CD4-positive, alpha-beta T cell (primary cell): Measurements from ENCODE around the gene OLFM2. TPM values are rescaled to one million over a fixed set of nuclear protein-coding genes. Genes with fewer than 3 reads are reported as not detected.

Experiments
- ATAC-seq: fragments of 200-7000 bp; cut with Tn5 transposase; one replicate; pipeline ENCODE4 v1.10.0; 2022; ENCODE audit warnings: mild to moderate bottlenecking; ENCODE audit not compliant: poor library complexity
- CTCF ChIA-PET: fragments of 350-600 bp; sonication (Branson Sonifier 250); formaldehyde crosslinking; loops from one replicate; lab custom pipeline; 2021; ENCODE audit warnings: antibody characterized with exemption, inconsistent platforms; lab: Charles Lee
- POLR2A ChIA-PET: fragments of 350-600 bp; sonication (Branson Sonifier 250); formaldehyde crosslinking; loops from one replicate; lab custom pipeline; 2021; ENCODE audit warnings: antibody characterized with exemption, inconsistent platforms; lab: Charles Lee
- DNase-seq, 14 experiments: peaks; one replicate each; pipeline ENCODE4 v3.0.0-alpha.2; 2013 to 2020; ENCODE audit warnings: mixed read lengths in 2 of 14
- H3K27ac ChIP-seq, 2 donors: one replicate each; pipeline versions ENCODE4 v1.5.1 to v1.7.0; 2013; ENCODE audit warnings: low read length in 2 of 2, low read depth in 1 of 2, mild to moderate bottlenecking in 1 of 2
- H3K27me3 ChIP-seq, 2 experiments: 1 replicate in 1 of 2; 2 replicates in 1 of 2; pipeline versions ENCODE4 v1.6.1 to v1.7.0; 2013; ENCODE audit warnings: low read length in 2 of 2, control low read depth in 1 of 2, mild to moderate bottlenecking in 1 of 2, moderate library complexity in 1 of 2; ENCODE audit not compliant: insufficient read depth in 2 of 2, control insufficient read depth in 1 of 2
- H3K36me3 ChIP-seq: one replicate; pipeline ENCODE4 v1.6.1; 2013; ENCODE audit warnings: low read length, control low read depth; ENCODE audit not compliant: insufficient read depth
- H3K4me1 ChIP-seq: one replicate; pipeline ENCODE4 v1.6.1; 2013; ENCODE audit warnings: low read length, control low read depth; ENCODE audit not compliant: insufficient read depth
- H3K4me3 ChIP-seq: one replicate; pipeline ENCODE4 v1.5.1; 2013; ENCODE audit warnings: mild to moderate bottlenecking, low read length, moderate library complexity
- H3K9me3 ChIP-seq, 2 experiments: 1 replicate in 1 of 2; 2 replicates in 1 of 2; pipeline versions ENCODE4 v1.6.1 to v1.7.0; 2013; ENCODE audit warnings: low read length in 2 of 2, mild to moderate bottlenecking in 2 of 2, control low read depth in 1 of 2, moderate library complexity in 1 of 2; ENCODE audit not compliant: control insufficient read depth in 1 of 2, insufficient read depth in 1 of 2
- H3K27ac Mint-ChIP-seq: one replicate; pipeline ENCODE4 v1.8.0; 2020; ENCODE audit warnings: mixed read lengths
- H3K27me3 Mint-ChIP-seq: one replicate; pipeline ENCODE4 v1.8.0; 2021; ENCODE audit warnings: mixed read lengths
- H3K36me3 Mint-ChIP-seq: one replicate; pipeline ENCODE4 v1.8.0; 2021; ENCODE audit warnings: low read depth, mixed read lengths
- H3K4me1 Mint-ChIP-seq: one replicate; pipeline ENCODE4 v1.8.0; 2021; ENCODE audit warnings: low read depth, mixed read lengths
- H3K4me3 Mint-ChIP-seq: one replicate; pipeline ENCODE4 v1.8.0; 2020; ENCODE audit warnings: mild to moderate bottlenecking, mixed read lengths
- H3K9me3 Mint-ChIP-seq: one replicate; pipeline ENCODE4 v1.8.0; 2020; ENCODE audit warnings: mixed read lengths
- intact Hi-C, 2 experiments: fragments of 100-400 bp; cut with DNase I in 1 of 2; cut with micrococcal nuclease in 1 of 2; formaldehyde crosslinking; loops; one replicate each; pipeline versions ENCODE4 v1.15.1 to v1.9.0; 2023 to 2025; cut with DNase I, micrococcal nuclease
- total RNA-seq, 174 experiments: library from RNA in 2 of 174; stranded (reverse) in 2 of 174; gene quantifications; one replicate each; pipeline ENCODE4 v1.2.3 and lab custom pipeline; 2021 to 2026
- TF ChIP-seq, protein P1 (sequence below): fragments of 200-600 bp; IDR thresholded peaks from one replicate; pipeline ENCODE4 v1.8.0; 2022; ENCODE audit warnings: antibody characterized with exemption, mild to moderate bottlenecking

Gene OLFM2
- total RNA-seq, 2 experiments from 2014 or later = 4.1 to 4.8 TPM

DNA sequence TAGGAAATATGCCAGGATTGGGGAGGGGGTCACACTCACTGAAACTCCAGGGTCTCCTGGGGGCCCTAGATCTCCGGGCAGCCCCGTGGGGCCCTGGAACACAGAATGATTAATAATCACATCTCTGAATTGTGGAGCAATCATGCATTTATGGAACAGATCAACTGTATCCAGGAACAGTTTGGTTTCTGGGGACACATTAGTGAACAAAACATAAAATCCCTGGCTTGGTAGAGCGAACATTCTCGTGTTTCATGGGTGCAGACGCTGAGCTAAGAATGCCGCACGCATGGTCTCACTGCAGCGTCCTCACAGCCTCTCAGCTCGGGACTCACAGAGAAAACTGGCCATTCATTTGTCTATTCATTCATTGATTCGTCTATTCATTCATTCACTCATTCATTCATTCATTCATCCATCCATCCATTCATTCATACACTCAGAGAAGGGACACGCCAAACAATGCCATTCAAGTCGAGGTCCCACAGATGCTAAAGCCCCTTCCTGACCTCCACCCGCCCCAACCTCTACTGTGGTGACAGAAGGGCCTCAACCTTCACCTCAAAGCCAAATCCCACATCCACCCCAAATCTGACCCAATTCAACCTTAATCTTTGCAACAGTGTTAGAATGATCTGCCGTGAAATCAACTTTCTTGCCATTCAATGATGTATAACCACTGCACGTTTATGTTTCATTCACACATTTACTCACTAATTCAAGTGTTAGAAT, 35.0 kb upstream of the OLFM2 start:
- intact Hi-C loops = no loop called here
- peaks cover 6 to 19% of the 10 kb centered on the region in 2 experiments for H3K27me3 ChIP-seq
- H3K9me3 ChIP-seq = peaks cover 0 to 3% of the 10 kb centered on the region in 2 experiments
- Mint-ChIP-seq H3K9me3 (no peaks in the 10 kb centered on the region), H3K27me3 (peaks cover 39% of the 10 kb centered on the region), H3K4me3 (no peak overlapping the region), H3K27ac (no peak overlapping the region), H3K4me1 (no peaks in the 10 kb centered on the region), H3K36me3 (no peaks in the 10 kb centered on the region)
- ChIA-PET POLR2A (no interaction called here), CTCF (no interaction called here)
- H3K27ac ChIP-seq = no peak overlapping the region
- DNase-seq (no peak), ATAC-seq (no peak)
- TF ChIP-seq, protein P1, sequence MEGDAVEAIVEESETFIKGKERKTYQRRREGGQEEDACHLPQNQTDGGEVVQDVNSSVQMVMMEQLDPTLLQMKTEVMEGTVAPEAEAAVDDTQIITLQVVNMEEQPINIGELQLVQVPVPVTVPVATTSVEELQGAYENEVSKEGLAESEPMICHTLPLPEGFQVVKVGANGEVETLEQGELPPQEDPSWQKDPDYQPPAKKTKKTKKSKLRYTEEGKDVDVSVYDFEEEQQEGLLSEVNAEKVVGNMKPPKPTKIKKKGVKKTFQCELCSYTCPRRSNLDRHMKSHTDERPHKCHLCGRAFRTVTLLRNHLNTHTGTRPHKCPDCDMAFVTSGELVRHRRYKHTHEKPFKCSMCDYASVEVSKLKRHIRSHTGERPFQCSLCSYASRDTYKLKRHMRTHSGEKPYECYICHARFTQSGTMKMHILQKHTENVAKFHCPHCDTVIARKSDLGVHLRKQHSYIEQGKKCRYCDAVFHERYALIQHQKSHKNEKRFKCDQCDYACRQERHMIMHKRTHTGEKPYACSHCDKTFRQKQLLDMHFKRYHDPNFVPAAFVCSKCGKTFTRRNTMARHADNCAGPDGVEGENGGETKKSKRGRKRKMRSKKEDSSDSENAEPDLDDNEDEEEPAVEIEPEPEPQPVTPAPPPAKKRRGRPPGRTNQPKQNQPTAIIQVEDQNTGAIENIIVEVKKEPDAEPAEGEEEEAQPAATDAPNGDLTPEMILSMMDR = no peak
- no peaks in the 10 kb centered on the region for H3K4me1 ChIP-seq
- peaks cover 8% of the 10 kb centered on the region for H3K36me3 ChIP-seq
- H3K4me3 ChIP-seq = no peak overlapping the region

DNA sequence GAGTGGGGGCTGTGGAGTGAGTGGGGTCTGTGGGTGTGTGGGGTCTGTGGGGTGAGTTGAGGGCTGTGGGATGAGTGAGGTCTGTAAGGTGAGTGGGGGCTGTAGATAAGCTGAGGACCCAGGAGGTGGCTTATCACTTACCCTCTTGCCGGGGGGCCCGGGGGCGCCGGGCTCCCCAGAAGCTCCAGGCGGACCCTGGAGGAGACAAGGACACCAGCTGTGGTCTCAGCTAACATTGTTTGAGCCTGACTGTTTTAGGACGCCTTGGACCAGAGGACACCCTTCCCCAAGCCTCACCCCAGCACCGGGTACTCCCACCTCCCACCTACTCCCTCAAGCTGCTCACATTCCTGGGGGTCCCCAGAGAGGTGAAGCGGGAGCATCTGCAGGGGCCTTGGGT, 34.2 kb upstream of the OLFM2 start:
- DNase-seq (no peak), ATAC-seq (no peak)
- no peak overlapping the region for H3K4me3 ChIP-seq
- no peak overlapping the region for H3K27ac ChIP-seq
- intact Hi-C loops = no loop called here
- Mint-ChIP-seq H3K4me1 (no peaks in the 10 kb centered on the region), H3K4me3 (no peak overlapping the region), H3K27ac (no peak overlapping the region), H3K9me3 (no peaks in the 10 kb centered on the region), H3K27me3 (peaks cover 46% of the 10 kb centered on the region), H3K36me3 (no peaks in the 10 kb centered on the region)
- CTCF ChIA-PET = no interaction called here
- POLR2A ChIA-PET = no interaction called here
- H3K27me3 ChIP-seq = peaks cover 6 to 26% of the 10 kb centered on the region in 2 experiments
- no peaks in the 10 kb centered on the region for H3K4me1 ChIP-seq
- peaks cover 8% of the 10 kb centered on the region for H3K36me3 ChIP-seq
- peaks cover 0 to 5% of the 10 kb centered on the region in 2 experiments for H3K9me3 ChIP-seq
- TF ChIP-seq, protein P1 = no peak

DNA sequence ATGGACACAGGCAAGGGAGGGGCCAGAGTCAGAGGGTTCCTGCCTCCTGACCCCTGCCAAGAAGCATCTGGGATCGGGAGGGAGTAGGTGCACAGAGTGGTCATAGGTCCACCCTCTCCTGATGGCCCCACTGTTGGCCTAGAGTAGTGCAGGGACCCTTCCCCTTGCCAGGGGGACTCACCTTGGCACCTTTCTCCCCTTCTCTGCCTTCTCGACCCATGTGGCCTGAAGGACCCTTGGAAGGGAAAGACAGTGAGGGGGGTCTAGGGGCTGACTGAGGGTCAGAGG, 33.3 kb upstream of the OLFM2 start:
- peaks cover 47% of the 10 kb centered on the region for H3K27me3 Mint-ChIP-seq
- no peaks in the 10 kb centered on the region for H3K9me3 Mint-ChIP-seq
- no peak for DNase-seq
- peaks cover 8% of the 10 kb centered on the region for H3K36me3 ChIP-seq
- no peak for ATAC-seq
- intact Hi-C loops = no loop called here
- H3K9me3 ChIP-seq = peaks cover 0 to 5% of the 10 kb centered on the region in 2 experiments
- no peak overlapping the region for H3K4me3 ChIP-seq
- H3K27ac Mint-ChIP-seq = no peak overlapping the region
- TF ChIP-seq, protein P1 = no peak
- POLR2A ChIA-PET = no interaction called here
- H3K27ac ChIP-seq = no peak overlapping the region
- CTCF ChIA-PET = no interaction called here
- H3K4me1 Mint-ChIP-seq = no peaks in the 10 kb centered on the region
- no peaks in the 10 kb centered on the region for H3K36me3 Mint-ChIP-seq
- no peaks in the 10 kb centered on the region for H3K4me1 ChIP-seq
- H3K27me3 ChIP-seq = peaks cover 6 to 27% of the 10 kb centered on the region in 2 experiments
- no peak overlapping the region for H3K4me3 Mint-ChIP-seq
